Measurements from ENCODE around the gene RREB1.
"Not testable (repeated sequence)": the region's sequence is repeated elsewhere in the genome, so short reads cannot be mapped to it uniquely, and the experiment has no call there.

Gene RREB1

DNA sequence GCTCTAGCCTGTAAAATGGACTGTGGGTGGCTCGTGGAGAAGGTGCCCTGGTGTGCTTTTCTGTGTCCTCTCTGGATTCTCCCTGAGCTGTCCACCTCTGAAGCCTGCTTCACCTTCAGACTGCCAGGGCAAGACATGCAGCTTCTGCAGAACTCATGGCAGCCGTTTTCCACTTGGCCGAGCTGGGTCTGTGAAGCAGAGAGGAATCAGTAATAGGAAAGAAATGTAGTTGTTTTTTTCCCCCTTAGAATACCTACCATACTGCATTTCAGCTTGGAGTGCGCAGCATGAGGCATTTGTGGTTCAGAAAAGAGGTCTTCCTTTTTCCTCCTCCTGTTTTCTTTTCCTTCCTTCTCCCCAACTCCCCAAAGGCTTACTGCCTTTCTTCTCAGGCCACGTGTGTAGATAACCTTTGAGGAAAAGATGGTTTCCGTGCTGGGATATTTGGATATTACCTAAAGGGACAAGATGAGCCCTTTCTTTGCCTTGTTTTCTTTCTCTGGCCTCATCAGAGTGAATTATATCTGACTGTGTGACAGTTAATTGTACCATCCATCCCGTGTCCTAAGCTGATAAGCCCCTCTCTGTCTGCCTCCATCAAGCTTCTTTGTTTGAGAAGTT lies 39.4 kb downstream of the RREB1 start:
- no peak for DNase-seq

DNA sequence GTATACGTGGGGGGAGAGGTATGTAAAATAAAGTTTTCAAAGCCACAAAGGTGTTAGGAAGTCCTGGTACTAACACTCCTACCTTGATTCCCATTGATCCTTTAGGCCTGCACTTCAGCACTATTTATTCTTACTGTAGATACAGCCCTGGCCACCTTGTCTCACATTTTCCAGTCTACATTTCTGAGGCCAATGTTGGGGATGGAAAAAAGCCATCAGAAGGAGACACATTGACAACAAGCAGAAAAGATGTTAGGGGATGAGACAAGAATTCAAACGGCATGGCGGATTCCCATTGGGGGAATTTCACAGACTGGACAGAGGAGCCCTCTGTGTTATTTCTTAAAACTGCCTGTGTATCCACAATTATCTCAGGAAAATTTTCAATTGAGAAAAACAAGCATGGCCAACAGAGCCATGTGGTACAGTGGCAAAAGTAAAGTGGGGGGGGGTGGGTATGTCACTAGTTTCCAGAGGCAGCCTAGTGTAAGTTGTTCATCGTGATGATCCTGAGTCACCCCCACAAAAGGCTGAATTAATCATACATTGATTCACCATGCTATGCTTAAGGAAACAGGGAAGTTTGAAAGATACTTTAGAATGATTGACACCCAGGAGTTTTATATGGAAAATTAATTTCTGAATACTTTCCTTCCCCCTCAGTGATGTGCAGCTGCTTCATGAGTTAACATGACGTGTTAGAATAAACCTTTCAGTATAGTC lies 40.5 kb downstream of the RREB1 start:
- DNase-seq, result no peak

DNA sequence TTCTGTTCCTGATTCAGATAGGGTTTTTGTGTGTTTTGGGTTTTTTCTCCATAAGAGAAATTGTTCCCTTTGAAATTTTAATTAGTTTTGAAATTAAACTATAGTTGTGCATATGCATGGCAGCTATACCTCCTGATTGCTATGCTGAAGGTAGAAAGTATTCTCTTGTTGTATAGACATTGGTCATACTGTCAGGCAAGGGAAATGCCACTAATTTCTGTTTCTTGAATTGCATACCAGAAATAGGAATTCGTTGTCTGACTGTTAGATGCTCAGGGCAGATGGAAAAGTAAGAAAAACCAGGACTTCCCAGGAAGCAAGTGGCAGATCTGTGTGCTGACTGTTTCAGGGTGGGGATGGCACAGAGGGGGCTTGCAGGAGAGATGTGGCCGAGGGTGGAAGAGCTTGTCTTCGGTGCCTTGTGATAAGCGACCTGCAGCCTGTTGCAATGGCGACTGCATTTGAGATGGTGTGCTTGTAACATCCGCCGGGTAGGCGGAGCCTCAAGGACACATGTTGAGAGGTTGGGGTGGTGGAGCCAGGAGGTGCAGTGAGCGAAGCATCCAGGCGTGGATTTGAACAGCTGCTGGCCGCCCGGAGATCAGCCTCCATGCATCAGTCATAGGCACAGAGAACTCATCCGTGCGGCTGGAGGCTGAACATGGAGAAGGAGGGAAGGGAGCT lies 42.8 kb downstream of the RREB1 start:
- DNase-seq, result no peak

DNA sequence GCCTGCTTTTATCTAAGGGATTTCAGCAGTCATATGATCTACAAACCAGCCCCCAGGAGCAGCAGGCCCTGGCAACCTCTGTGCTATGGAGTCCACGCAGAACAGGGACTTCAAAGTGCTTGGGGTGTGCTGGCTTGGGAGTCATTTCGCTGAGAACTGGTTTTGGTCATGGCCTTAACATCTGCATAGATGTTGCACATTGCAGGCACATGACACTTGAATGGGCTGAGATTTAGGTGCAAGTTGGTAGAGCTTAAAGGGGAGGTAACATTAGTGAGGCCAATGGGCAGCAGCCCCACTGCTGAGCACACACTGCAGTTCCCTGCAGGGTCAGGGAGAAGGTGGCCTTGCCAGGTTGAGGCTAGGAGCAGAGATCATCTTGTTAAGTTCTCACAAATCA lies 43.6 kb downstream of the RREB1 start:
- no peak for DNase-seq

DNA sequence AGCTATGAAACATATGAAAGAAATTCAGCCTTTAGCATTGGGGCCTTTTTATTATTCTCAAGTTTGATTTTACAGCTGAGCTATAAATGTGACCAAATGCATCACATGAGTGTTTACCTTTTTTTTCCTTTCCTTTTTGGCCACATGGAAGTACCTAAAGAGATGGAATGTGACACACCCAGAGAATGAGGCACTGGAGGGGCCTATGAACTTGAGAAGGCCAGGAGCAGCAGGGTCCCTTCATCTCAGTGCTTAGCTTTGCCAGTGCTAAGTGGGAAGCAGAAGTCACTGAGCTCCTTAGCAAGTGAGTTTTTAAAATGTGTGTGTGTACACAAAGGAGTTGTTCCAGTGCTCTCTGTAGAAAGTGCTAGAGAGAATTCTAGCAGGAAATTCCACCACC lies 44.7 kb downstream of the RREB1 start:
- DNase-seq, result no peak

DNA sequence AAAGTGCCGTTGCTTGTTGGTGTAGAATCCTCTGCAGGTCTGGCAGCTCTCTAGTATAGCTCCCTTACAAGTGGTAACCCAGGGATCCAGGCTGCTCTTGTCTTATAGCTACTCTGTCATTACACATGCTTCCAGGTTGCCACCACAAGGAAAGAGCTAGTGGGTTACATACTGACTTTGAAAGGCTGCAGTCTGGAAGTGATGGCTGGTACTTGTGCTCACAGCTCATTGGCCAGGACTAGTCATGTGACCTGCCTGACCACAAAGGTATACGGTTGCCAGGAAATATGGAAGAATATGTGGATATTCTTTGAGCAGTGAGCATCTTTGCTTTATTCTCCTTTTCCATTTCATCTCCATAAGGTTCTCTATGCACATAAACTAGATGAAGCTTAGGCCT lies 46.0 kb downstream of the RREB1 start:
- no peak for DNase-seq

DNA sequence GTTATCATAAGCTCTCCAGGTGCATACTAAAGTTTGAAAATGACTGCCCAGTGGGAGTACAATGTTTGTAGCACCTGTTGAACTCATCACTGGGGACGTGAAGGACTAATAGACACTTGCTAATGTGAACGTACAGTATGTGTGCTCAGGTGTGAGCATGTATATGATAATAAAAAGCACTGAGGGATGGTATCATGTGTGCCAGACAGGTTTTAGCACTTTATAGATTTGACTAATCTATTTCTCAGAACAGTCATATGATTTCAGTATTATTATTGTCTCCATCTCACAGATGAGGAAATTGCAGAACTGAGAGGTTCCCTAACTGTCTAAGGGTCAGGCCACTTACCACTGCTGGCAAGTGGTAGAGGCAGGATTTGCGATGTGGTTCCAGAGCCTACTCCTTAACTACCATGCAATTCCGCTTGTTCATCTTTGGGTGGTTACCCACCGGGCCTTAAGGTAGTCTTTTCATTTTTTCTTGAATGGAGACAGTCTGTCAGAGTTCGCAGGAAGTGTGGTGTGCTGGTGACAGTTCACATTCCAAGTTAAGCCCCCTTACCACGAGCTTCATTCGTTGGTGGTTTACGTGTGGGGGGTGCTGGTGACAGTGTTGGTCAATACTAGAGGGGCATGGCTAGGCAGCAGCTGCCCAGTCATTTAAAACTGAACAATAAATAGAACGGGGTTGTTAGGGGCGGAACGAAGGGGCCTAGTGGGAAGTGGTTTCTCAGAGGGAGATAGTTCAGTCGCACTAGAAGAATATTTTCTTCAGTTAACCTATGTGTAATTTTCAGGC lies 46.8 kb downstream of the RREB1 start:
- no peak for DNase-seq

DNA sequence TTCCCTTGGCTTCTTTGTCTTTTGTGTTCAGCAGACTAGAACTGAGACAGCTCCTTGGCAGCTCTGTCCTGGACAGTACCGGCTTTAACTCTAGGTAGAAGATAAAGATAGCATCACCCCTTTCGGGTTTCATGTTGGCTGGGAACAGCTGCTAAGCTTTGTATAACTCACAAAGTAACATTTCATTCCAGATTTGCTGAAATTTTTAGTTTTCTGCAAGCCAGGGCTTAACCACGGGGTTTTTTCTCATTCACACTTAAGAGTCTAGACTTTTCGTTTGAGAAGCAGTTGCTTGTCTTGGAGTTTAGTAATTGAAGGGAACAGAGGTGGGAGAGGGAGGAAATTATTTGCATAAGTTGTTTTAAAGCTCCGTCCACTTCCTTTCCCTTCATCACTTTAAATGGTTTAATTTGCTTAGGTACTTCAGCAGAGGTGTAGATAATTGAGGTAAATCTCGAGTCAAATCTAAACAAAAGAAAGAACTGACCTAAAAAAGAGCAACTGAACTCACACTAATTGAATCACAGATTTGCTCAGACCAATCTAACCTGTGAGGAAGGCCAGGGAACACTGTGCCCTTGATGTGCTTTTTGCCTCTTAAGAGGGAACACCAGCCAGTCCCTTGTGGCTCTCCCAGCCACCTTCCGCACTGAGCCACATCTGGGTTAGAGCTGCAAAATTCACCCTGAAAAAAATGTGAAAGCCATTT lies 48.3 kb downstream of the RREB1 start:
- no peak for DNase-seq

DNA sequence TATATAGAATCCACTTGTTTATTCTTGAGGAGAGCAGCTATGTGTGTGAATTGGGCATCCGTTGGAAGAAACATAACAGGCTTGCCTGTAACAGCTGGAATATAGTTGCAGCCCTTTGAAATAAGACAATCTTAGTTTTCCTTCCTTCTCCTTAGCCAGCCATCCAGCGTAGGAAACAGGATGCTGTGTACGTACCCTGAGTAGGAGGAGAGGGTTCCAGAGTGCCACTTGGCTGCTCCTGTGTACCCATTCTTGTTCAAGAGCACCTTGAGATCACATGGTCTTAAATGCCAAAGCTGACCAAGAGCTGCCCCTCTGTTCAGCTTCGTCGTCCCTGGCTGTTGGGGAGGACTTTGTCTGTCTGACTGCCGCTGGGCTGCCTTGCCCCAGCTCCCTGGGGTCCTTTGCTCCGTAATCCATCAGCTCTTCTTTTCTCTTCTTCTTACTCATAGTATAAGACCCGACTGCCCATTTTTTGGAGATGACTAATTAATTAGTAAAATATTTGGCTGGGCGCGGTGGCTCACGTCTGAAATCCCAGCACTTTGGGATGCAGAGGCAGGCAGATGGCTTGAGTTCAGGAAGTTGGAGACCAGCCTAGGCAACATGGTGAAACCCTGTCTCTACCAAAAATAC lies 49.0 kb downstream of the RREB1 start:
- DNase-seq, result no peak

DNA sequence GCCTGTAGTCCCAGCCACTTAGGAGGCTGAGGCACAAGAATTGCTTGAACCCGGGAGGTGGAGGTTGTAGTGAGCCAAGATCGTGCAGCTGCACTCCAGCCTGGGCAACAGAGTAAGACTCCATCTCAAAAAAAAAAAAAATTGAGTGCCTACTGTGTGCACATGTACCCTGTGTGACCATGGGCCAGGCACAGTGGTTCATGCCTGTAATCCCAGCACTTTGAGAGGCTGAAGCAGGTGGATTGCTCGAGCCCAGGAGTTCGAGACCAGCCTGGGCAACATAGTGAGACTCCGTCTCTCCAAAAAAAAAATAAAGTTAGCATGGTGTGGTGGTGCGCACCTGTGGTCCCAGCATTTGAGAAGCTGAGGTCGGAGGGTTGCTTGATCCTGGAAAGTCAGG lies 49.5 kb downstream of the RREB1 start:
- DNase-seq, result not testable (repeated sequence)

DNA sequence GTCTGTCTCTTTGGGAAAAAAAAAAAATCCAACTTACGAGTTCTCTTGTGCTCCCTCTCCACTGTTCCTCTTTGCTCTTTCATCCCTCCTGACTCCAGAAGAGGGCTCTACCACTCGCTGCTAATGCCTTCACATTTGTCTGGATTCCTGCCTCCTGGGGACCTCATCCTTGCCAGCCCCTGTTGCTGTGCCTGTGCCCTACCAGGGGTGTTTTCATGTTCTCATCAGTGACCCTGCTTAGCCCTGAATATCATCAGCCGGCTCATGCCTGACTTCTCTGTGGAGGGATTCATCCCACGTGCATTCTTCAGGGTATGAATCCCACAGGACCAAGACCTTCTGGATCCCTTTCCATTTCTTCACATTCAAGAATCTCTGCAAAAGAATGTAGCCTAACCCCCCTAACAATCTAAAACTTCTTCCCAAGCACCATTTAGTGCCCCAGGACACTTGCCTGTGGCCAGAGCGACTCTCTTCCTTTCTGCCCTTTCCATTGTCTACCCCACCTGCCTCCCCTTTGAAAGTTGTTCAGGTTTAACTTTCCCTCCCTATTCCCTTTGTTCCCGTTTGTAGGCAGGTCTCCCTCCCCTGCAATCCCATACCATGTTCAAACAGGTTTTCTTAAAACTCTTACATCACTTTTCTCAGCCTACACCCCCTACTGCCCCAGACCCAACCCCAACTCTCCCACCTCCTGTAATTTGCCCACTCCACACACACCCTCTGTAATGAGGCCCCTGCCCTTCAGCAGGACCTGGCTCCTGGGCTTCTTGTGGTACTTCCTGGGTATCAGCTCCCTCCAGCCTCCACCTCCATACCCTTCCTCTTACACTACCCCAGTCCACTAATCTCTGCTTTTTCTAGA lies 50.2 kb downstream of the RREB1 start:
- no peak for DNase-seq

DNA sequence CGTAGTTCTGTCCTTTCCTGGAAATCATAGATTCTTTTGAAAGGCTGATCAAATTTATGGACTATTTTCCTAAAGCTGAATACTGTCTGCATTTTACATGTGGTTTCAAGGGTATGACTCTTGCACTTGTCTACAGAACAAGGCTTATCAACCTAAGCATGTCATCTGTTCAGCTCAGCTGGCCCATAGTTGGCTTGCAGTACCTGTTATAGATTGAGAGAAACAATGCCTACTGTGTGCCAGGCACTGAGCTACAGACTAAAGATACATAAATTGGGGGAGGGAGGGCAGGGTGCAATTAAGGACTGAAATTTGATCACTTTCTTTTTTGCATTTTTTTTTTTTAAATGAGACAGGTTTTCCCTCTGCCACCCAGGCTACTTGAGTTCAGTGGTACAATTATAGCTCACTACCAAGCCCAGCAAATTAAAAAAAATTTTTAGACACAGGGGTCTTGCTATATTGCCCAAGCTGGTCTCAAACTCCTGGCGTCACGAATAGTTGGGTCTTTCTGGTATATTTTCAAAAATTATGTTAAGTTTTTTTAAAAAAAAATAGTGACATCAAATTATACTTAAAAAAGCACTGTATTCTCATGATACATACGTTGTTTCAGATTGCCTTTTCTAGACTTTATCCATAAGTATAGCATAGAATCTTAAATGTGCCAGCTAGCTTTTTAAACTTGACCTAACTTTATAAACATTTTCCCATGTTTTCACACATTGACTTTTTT lies 52.2 kb downstream of the RREB1 start:
- no peak for DNase-seq

DNA sequence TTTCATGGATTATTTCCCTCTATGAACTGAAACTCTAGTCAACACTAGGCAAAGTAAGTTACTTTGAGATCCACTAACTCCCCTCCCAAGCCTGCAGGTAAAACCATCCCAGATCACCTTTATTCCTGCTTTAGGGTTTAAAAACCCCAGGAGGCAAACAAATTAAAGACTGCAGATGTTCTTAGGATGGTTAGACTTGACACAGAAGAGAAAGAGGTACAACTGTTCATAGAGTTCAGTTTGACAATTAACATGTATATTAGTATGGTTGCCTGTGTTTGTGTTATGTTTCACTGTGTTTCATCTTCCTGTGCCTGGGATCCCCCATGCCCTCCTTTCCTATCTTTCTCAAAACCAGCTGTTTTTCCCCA lies 53.5 kb downstream of the RREB1 start:
- no peak for DNase-seq

DNA sequence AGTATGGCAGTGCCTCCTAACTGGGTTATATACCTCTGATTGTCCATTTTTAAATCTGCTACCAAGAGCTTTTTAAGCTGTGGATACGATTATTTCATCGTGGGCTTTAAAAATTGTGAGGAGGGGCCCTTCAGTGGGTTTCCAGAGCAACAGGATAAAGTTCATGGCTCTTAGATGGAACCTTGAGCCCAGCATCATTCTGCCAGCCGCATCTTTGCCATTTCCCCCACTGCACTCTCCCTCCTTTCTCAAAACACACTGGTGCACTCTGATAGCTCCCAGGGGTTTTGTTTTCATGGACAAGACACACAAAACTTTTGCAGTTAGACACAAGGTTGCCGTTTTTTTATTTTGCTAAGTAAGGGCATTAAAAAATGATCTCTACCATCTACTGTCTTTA lies 54.1 kb downstream of the RREB1 start:
- DNase-seq, result no peak

DNA sequence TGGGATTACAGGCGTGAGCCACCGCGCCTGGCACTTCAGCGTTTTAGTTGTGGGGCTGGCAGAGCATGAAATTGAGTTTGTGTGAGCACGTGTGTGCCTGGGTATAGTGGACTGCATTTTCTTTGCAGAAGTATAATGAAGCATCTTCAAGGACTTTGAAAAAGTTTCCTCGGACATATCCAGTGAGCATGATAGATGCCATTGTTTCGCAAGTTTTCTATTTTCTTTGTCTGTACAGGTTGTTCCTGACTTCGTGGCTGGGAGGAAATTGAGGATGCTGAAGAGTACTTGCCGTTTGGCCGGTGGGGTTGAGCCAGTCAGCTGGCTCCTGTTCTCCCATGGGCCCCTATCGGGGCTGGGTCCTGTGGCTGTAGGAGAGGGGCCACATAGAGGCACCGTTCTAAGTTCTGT lies 55.9 kb downstream of the RREB1 start:
- DNase-seq, result no peak

DNA sequence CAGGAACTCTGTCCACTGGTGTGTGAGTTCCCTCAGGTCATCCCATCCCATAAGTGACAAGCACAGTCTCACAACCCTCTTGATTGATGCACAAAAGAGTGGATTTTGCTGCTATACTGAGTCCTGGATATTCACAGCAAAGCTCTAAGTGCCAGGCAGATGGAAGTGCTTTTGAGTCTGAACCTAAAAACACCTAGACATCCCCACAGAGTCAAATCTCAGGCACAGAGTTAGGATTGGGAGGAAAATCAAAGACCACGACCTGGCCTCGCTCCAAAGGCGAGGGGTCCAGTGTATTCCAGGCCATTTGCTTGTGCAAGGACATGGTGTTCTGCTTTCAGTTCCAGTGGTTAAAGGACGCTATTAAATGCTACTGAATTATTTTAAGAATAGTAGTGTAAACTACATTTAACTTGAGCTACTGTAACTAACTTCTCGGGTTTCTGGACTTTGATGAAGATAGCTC lies 56.8 kb downstream of the RREB1 start:
- DNase-seq, result no peak

DNA sequence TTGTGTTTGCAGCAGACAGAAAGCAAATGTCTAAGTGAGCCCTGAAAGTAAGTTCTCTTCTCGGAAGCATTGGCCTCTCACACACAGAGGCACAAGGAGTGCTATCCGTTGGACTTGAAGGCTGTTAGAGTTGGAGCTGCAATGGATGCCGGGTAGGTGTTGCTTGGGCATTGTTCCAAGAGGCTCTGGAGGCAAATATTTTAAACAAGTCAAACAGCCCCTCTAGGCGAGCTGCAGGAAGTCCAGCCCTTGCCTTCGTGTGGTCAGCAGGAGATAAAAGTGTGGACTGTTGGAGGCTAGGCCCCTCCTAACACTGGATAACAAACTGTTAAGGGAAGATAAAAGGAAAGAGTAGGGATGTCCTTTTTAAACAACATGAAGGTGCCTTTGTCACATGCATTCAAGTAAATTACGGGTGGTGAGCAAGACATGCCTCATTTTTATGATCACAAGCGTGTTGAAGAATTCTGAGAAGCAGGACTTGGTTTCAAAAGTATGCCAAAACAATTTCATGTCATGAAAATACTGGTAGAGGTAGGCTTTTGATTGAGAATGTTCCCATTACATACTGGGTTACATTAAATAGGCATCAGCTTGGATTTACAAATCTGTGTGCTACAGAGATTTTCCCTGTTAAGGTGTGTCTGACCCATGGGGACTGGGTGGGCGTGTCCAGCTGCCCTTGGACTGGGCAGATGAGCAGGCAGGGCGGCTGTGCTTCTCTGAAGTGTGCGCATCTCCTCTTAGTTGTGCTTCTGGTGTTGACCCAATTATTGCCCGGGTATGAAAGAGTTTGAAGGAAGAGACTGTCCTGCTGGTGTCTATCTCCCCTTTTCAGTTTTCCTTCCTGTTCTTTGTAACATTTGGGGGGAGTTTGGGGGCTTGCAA lies 57.5 kb downstream of the RREB1 start:
- no peak for DNase-seq

DNA sequence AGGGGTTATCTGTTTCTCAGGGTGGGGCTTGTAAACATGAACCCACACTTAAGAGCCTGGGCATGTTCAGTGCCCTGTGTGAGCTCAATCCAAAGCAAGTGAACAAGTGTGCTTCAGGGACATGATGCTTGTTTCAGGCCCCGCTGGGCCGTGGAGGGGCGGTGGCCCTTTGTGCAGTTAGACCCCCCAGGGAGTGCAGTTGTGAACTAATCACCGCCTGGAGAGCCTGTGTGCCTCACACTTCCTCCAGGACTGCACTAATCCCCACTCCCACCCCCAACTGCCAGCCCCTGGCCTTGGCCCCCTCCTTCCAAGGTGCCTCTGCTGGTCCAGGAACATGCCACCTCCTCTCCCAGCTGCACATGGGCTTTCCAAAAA lies 58.1 kb downstream of the RREB1 start:
- DNase-seq, result no peak

Measured in effector CD8-positive, alpha-beta T cell (primary cell).